Loucy (cell line): ENCODE data around the gene RAB38.

Experiments
- H2AFZ ChIP-seq: fragments of 200-600 bp; sonication (generic); 2 replicates; pipeline ENCODE4 v1.6.0; 2016; ENCODE audit warnings: antibody characterized with exemption, mild to moderate bottlenecking, low read length, moderate library complexity
- H3F3A ChIP-seq: fragments of 200-600 bp; 2 replicates; pipeline ENCODE4 v1.6.0; 2016; ENCODE audit warnings: antibody characterized with exemption, low read depth, mild to moderate bottlenecking
- H3K27me3 ChIP-seq: fragments of 200-600 bp; sonication (generic); 2 replicates; pipeline ENCODE4 v1.6.1; 2014; ENCODE audit warnings: low read length, mild to moderate bottlenecking; ENCODE audit not compliant: insufficient read depth, poor library complexity, severe bottlenecking
- H3K36me3 ChIP-seq: fragments of 200-600 bp; sonication (generic); 2 replicates; pipeline ENCODE4 v1.6.1; 2016; ENCODE audit warnings: low read length; ENCODE audit not compliant: insufficient read depth
- H3K4me1 ChIP-seq: fragments of 200-600 bp; sonication (generic); 2 replicates; pipeline ENCODE4 v1.5.1; 2014; ENCODE audit warnings: low read length, mild to moderate bottlenecking; ENCODE audit not compliant: insufficient read depth, poor library complexity, severe bottlenecking
- H3K4me2 ChIP-seq: fragments of 200-600 bp; sonication (generic); 2 replicates; pipeline ENCODE4 v1.6.0; 2014; ENCODE audit warnings: antibody characterized with exemption, low read length, low read depth, mild to moderate bottlenecking; ENCODE audit not compliant: poor library complexity, severe bottlenecking
- H3K4me3 ChIP-seq: fragments of 200-600 bp; sonication (generic); 2 replicates; pipeline ENCODE4 v1.5.1; 2014; ENCODE audit warnings: low read length, mild to moderate bottlenecking, mixed read lengths; ENCODE audit not compliant: poor library complexity, severe bottlenecking
- H3K79me2 ChIP-seq: fragments of 200-600 bp; sonication (generic); 2 replicates; pipeline ENCODE4 v1.6.1; 2014; ENCODE audit warnings: low read length; ENCODE audit not compliant: insufficient read depth
- H3K9ac ChIP-seq: fragments of 200-600 bp; sonication (generic); 2 replicates; pipeline ENCODE4 v1.6.0; 2014; ENCODE audit warnings: mild to moderate bottlenecking, low read depth, low read length, moderate library complexity; ENCODE audit not compliant: poor library complexity, severe bottlenecking
- H3K9me2 ChIP-seq: fragments of 200-600 bp; sonication (generic); replicated peaks from 2 replicates; pipeline ENCODE4 v1.6.1; 2016; ENCODE audit warnings: low read depth, low read length, mixed read lengths
- H3K9me3 ChIP-seq: fragments of 200-600 bp; sonication (generic); 2 replicates; pipeline ENCODE4 v1.6.1; 2014; ENCODE audit warnings: mild to moderate bottlenecking, antibody characterized with exemption, low read length, low read depth; ENCODE audit not compliant: insufficient read depth
- H4K20me1 ChIP-seq: fragments of 200-600 bp; sonication (generic); 2 replicates; pipeline ENCODE4 v1.6.0; 2014; ENCODE audit warnings: antibody characterized with exemption, low read length, mild to moderate bottlenecking; ENCODE audit not compliant: insufficient read depth, poor library complexity, severe bottlenecking
- EZH2phosphoT487 ChIP-seq: fragments of 200-600 bp; IDR thresholded peaks from 2 replicates; pipeline ENCODE4 v1.6.1; 2018; ENCODE audit warnings: antibody characterized with exemption, mild to moderate bottlenecking, moderate library complexity, borderline replicate concordance
- TF ChIP-seq, protein P1 (sequence below): fragments of 200-600 bp; sonication (generic); conservative IDR thresholded peaks from 2 replicates; pipeline ENCODE4 v1.5.1; 2014; ENCODE audit warnings: mild to moderate bottlenecking, antibody characterized with exemption, low read length

The RAB38 gene

GRCh38 chr11:88101881-88102597 lies 73.2 kb downstream of the RAB38 start:
- Histone ChIP-seq H3K9me2 (no peaks in the 10 kb centered on the region), H3K9ac (no peak overlapping the region), H3K4me3 (no peak overlapping the region), H2AFZ (no peak overlapping the region), H3K79me2 (no peaks in the 10 kb centered on the region), H3K9me3 (no peaks in the 10 kb centered on the region), H3K27me3 (no peaks in the 10 kb centered on the region), H3K4me2 (no peak overlapping the region), H3K36me3 (no peaks in the 10 kb centered on the region), H4K20me1 (no peaks in the 10 kb centered on the region), H3K4me1 (no peaks in the 10 kb centered on the region), H3F3A (no peaks in the 10 kb centered on the region)
- TF ChIP-seq EZH2phosphoT487, result no peak
- TF ChIP-seq, protein P1, sequence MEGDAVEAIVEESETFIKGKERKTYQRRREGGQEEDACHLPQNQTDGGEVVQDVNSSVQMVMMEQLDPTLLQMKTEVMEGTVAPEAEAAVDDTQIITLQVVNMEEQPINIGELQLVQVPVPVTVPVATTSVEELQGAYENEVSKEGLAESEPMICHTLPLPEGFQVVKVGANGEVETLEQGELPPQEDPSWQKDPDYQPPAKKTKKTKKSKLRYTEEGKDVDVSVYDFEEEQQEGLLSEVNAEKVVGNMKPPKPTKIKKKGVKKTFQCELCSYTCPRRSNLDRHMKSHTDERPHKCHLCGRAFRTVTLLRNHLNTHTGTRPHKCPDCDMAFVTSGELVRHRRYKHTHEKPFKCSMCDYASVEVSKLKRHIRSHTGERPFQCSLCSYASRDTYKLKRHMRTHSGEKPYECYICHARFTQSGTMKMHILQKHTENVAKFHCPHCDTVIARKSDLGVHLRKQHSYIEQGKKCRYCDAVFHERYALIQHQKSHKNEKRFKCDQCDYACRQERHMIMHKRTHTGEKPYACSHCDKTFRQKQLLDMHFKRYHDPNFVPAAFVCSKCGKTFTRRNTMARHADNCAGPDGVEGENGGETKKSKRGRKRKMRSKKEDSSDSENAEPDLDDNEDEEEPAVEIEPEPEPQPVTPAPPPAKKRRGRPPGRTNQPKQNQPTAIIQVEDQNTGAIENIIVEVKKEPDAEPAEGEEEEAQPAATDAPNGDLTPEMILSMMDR, result no peak

GRCh38 chr11:88100151-88100550 lies 75.1 kb downstream of the RAB38 start:
- H3K4me1 ChIP-seq, result peaks cover 5% of the 10 kb centered on the region
- no peak overlapping the region for H3K9ac ChIP-seq
- no peaks in the 10 kb centered on the region for H3K36me3 ChIP-seq
- H3K9me3 ChIP-seq, result no peaks in the 10 kb centered on the region
- TF ChIP-seq EZH2phosphoT487, result no peak
- TF ChIP-seq, protein P1, result no peak
- no peaks in the 10 kb centered on the region for H3K9me2 ChIP-seq
- H3K27me3 ChIP-seq, result no peaks in the 10 kb centered on the region
- H3K79me2 ChIP-seq, result no peaks in the 10 kb centered on the region
- H3K4me3 ChIP-seq, result no peak overlapping the region
- no peaks in the 10 kb centered on the region for H4K20me1 ChIP-seq
- no peaks in the 10 kb centered on the region for H3F3A ChIP-seq
- H3K4me2 ChIP-seq, result no peak overlapping the region
- H2AFZ ChIP-seq, result no peak overlapping the region

DNA sequence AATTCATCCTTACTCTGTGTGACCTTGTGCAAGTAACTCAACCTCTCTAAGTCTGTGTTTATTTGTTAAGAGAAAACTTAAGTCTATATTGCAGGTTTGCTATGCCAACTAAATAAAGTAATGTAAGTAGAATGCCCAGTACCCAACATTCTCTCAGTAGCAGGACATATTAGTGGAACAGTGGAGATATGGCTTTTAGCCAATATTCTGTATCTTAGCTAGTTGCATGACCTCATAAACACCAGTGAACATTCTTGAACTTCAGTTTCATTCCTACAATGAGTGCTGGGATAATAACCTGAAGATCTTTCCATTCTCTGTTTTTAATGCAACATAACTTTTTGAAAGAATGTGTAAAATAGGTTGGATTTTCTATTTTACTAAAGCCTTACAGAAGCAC lies 77.0 kb downstream of the RAB38 start:
- Histone ChIP-seq H3K4me2 (no peak overlapping the region), H3F3A (no peaks in the 10 kb centered on the region), H3K9me3 (no peaks in the 10 kb centered on the region), H3K9ac (no peak overlapping the region), H3K27me3 (no peaks in the 10 kb centered on the region), H4K20me1 (no peaks in the 10 kb centered on the region), H3K4me1 (peaks cover 5% of the 10 kb centered on the region), H3K36me3 (no peaks in the 10 kb centered on the region), H2AFZ (no peak overlapping the region), H3K79me2 (no peaks in the 10 kb centered on the region), H3K9me2 (no peaks in the 10 kb centered on the region), H3K4me3 (no peak overlapping the region)
- no peak for TF ChIP-seq EZH2phosphoT487
- TF ChIP-seq, protein P1, result no peak
